HG03469 (cell line): ENCODE results near the gene CFD.
"Not testable (repeated sequence)": the region's sequence is repeated elsewhere in the genome, so short reads cannot be mapped to it uniquely, and the experiment has no call there.

Source experiments
- ATAC-seq: cut with Tn5 transposase; IDR thresholded peaks from one replicate; pipeline ENCODE4 v1.9.1; 2021; ENCODE audit warnings: mild to moderate bottlenecking, moderate library complexity, moderate number of reproducible peaks; ENCODE audit not compliant: unreplicated experiment

The CFD gene

DNA sequence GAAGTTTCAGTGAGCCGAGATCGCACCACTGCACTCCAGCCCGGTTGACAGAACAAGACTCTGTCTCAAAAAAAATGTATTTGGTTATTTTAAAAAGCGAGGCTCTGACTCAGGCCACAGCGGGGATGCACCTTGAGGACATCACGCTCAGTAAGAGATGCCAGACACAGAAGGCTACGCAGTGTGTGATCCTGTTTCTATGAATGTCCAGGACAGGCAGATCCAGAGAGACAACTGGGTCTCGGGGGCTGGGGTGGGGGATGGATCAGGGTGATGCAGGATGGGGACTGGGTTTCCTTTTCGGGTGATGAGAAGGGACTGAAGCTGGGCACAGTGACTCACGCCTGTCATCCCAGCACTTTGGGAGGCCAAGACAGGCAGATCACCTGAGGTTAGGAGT lies 28.1 kb downstream of the CFD start:
- ATAC-seq, result no peak

DNA sequence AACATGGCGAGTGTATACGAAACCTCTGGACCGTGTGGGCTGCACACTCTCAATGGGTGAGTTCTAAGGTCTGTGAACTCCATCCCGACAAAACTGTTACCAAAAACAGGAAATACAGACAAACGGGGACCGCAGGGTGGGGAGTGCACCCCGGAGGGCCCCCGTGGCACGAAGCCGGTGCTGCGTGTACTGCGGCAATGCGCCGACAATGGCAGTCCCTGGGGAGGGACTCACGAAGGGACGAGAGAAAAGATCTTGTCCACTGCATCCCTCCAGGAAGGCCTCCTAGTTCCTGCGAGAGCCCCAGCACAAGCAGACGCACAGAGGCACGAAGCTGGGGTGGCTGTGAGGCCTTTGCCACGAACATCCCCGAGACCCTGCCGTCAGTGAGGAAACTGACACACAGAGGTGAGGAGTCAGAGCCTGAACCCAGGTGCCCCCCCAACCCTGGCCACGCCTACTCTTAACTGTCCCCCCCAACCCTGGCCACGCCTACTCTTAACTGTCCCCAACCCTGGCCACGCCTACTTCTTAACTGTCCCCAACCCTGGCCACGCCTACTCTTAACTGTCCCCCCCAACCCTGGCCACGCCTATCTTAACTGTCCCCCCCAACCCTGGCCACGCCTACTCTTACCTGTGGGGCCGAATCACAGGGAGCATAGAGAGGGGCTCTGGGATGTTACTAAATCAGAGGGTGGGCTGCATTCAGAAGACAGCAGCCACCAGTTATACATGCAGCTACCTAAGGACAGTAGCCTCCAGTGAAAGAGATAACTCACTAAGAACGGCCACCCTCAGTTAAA lies 29.3 kb downstream of the CFD start:
- ATAC-seq, result no peak

DNA sequence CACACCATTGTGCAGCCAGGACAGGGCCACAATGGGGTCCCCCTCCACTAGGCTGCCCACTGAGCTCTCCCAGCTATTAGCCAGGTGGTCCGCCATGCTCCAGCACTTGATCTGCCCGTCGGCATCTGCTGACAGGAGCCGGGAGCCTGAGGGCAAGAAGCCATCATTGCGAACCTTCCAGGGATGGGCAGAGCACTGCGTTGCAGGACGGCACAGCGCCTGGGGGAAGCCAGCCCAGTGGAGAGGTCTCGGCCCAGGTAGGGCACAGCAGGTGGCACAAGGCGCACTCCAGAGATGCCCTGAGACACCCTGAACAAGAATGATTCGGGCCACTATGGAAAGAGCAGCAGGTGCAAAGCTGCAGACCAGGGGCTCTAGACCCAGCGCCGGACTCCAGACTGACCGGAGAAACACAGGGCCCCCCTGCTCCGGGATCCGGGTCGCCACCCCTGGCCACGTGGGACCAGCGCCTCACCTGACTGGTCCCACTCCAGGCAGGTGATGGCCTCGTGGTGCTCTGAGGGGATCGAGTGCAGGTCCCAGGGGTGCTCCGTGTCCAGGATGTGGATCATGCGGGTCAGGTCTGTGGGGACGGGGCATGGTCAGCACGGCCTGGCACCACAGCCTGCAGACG lies 30.3 kb downstream of the CFD start:
- ATAC-seq, result no peak

DNA sequence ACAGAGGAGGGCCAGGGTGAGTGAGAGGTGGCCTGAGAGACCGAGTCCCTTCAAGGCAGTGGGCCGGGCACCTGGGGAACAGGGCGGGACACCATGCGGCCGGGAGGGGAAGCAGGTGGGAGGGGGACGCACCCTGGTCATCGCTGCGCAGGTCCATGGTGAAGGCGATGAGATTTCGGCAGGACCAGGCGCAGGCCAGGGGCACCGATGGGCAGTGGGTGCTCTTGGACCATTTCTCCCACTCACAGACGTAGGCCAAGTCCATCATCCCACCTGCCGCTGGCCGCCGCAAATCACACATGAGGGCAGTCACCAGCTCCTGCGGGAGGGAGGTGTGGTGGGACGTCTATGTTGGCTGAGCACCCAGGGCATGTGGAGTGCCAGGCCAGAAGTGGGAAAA lies 31.4 kb downstream of the CFD start:
- ATAC-seq, result no peak

DNA sequence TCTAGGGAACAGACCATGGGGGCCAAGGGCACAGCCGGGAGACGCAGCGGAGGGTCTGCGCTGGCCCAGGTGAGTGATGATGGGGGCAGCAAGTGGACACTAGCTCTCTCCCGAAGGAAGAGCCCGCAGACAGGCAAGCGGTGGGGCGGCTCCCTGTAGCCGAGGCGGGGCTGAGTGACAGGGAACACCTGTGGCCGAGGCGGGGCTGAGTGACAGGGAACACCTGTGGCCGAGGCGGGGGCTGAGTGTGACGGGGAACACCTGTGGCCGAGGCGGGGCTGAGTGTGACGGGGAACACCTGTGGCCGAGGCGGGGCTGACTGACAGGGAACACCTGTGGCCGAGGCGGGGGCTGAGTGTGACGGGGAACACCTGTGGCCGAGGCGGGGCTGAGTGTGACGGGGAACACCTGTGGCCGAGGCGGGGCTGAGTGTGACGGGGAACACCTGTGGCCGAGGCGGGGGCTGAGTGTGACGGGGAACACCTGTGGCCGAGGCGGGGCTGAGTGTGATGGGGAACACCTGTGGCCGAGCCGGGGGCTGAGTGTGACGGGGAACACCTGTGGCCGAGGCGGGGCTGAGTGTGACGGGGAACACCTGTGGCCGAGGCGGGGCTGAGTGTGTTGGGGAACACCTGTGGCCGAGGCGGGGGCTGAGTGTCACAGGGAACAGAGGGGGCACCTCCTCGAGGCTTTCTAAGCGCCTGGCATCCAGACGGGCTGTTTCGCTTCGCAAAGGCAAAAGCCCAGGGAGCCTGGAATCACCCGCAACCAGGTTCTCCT lies 32.1 kb downstream of the CFD start:
- not testable (repeated sequence) for ATAC-seq

DNA sequence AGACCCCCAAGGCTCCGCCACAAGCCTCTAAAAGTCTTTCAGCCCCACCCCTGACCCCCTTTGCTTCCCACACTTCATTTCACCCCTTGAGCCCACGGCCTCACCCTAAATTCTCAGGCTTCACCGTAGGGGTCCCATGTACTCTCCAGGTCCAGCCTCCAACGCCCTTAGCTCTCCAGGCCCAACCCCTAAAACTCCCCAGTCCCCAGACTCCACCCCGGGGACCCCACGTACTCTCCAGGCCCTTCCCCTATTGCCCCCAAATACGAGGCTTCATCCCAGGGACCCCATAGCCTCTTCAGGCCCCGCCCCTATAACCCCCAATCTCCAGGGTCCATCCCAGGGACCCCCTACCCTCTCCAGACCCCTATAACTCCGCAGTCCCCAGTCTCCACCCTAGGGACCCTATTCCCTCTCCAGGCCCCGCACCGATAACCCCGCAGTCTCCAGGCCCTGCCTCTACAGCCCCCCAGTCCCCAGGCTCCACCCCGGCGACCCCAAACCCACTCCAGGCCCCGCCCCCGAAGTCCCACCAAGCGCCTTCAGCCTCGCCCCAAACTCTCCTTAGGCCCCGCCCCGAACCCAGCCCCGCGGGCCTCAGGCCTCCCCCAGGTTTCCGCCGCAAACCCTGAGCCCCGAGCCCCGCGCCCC lies 32.9 kb downstream of the CFD start:
- no peak for ATAC-seq

DNA sequence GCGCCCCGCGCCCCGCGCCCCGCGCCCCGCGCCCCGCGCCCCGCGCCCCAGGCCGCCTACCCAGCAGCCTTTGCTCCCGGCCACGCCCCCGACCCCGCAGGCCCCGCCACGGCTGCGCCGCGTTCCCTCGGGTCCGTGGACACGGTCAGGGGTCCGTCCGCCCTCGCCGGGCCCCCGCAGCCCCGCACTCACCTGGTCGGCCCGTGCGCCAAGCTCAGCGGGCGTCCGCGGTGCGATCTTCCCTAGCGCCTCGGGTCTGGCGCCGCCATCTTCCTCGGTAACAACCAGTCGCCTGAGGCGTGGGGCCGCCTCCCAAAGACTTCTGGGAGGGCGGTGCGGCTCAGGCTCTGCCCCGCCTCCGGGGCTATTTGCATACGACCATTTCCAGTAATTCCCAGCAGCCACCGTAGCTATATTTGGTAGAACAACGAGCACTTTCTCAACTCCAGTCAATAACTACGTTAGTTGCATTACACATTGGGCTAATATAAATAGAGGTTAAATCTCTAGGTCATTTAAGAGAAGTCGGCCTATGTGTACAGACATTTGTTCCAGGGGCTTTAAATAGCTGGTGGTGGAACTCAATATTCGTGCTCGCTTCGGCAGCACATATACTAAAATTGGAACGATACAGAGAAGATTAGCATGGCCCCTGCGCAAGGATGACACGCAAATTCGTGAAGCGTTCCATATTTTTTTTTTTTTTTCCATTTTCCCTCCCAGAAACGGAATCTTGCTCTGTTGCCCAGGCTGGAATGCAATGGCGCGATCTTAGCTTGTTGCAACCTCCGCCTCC lies 33.6 kb downstream of the CFD start, which contains the start of the genes MED16 and RNU6-9:
TSS of gene MED16 (minus strand) at position 294 of the 796 bp plus-strand sequence. CDS start 2,056 bp downstream, outside the sequence.
TSS of gene RNU6-9 (plus strand) at position 591 of the 796 bp plus-strand sequence.
- peak; percentile 55 for ATAC-seq

DNA sequence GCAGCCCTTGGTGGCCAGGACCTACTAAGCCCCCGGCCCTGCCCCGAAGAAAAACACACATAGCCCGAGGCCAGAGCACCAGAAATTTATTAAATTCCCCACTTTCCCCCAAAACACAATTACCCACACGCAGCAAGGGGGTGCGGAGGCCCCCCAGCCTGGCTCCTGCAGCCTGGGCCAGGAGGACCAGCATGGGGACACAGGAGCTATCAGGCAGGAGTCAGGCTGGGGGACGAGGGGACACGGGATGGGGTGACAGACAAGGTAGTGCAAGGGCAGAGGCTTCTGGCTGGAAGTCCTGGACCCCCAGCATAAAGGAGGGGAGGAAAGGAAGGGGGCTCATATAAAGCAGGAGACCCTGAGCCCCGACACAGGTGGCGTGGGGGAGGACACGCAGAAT lies 37.0 kb downstream of the CFD start:
- no peak for ATAC-seq

DNA sequence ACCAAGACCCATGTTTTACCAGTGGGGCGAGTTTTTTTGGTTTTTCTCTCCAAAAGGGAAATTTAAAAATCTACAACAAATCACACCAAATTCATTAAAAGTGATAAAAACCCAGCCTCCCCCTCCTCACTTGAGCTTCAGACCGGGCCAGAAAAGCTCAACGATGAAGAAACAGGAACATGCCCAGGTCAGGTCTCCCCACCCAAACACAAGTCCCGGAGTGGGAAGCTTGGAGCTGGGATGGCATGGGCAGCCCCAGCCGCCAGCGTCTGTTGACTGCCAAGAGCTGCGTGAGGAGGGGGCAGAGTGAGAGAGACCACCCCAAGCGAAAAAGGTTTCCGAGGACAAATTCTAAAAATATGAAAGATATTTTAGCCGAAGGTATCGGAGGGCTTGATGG lies 37.5 kb downstream of the CFD start:
- no peak for ATAC-seq

DNA sequence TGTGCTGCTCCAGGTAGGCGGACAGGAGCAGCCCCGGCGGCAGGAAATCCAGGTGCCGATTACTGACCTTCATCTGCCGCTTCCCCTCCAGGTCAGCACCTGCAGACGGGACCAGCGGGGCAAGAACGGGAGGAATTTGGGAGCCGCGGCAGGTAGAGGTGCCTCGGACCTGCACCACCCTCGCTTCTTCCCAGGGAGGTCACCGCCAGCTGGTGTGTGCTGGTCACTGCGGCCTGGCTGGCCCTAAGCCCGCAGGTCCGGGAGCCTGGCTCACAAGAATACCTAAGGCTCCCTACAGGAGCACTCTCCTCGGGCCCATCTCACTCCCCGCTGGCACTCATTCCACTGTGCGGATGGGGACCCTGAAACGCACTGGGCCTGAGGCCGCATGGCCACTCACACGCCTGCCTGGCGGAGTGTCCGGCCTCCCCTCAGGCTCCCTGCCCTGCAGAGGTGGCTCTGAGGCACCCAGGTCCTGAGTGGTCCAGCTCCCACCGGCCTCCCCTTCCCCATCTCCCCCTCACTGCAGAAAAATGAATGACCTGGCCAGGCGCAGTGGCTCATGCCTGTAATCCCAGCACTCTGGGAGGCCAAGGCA lies 38.1 kb downstream of the CFD start:
- no peak for ATAC-seq

DNA sequence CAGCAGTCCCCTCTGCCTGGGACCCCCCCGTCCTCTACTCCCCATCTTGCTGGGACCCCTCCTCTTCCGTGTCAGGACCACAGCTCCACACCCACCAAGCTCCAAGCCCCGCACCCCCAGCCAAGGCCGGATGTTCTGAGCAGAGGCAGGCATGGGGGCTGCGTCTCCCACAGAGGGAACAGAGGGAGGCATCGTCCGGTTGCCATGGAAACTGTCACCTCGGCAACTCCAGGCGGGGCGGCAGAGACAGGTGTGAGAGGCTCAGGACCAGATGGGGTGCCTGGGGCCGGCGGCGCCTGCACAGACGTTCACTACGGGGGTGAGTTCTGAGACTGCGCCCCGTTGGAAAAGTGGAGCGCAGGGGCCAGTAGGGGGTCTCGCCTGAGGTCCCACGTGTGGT lies 39.2 kb downstream of the CFD start:
- no peak for ATAC-seq

DNA sequence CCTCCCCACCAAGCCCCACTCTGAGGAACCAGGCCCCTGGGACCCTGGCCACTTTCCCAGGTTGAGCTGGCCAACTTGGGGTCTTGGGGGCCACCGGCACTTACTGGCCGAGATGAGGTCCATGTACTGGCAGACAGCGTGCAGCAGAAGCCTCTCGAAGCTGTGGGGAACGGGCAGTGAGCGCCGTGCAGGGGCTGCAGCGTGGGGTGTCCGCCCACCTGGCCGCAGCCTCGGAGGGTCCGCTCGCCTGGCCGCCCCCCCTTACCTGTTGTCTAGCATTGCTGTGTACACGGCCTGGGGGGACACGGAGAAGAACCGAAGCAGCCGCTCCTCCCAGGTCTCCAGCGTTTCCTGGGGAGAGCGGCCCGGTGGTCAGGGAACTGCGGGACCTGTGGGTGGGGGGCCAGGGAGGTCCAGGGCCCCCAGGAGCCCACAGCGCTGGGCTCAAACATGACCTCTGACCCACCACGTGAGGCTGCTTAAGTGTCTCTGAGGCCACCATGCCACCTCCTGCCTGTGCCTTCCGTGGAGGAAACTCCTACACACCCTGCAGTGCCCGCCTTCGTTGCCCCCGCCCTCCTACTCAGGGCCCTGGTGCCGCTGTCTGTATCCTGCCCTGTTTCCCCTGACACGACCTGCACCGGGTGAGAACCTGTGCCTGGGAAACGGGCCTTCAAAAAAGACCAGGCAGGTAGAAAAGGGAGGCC lies 40.0 kb downstream of the CFD start:
- no peak for ATAC-seq

DNA sequence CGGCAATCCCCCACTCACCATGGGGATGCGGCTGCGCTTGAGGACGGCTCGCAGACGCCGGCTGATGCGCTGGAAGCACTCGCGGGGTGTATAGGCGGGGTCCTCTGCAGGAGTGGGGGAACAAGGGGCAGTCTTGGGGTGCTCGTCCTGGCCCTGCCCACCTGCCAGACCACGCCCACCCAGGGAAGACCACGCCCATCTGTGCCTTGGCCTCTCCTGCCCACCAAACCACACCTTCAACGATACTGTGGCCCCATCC lies 40.5 kb downstream of the CFD start:
- no peak for ATAC-seq

DNA sequence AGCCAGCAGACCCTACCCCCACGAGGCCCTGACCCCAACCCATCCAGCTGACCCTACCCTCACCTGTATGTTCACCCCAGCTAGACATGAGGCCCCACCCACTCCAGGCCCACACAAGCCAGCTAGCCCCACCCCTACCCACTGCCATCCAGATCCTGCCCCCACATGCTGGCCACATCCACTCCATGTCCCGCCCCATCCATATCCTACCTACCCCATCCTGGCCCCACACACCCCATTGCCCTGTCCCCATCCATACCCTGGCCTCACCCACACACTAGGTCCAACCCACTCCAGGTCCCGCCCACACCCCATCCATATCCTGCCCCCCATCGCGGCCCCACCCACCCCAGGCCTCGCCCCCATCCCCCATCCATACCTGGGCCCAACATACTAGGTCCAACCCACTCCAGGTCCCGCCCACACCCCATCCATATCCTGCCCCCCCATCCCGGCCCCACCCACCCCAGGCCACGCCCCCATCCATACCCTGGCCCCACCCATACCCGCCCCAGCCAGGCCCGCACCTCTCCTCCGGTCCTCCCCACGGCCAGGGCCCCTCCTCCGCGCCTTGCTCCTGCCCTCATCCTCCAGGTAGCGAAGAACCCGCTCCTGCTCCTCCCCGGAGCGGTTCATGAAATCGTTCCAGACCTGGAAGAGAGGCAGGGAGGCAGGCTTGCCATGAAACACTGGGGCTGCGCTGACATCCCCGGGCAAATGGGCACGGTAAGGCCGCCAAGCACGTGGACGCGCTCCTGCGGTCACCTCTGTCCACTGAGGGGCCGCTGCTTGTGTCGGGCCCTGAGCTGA lies 41.0 kb downstream of the CFD start:
- no peak for ATAC-seq

DNA sequence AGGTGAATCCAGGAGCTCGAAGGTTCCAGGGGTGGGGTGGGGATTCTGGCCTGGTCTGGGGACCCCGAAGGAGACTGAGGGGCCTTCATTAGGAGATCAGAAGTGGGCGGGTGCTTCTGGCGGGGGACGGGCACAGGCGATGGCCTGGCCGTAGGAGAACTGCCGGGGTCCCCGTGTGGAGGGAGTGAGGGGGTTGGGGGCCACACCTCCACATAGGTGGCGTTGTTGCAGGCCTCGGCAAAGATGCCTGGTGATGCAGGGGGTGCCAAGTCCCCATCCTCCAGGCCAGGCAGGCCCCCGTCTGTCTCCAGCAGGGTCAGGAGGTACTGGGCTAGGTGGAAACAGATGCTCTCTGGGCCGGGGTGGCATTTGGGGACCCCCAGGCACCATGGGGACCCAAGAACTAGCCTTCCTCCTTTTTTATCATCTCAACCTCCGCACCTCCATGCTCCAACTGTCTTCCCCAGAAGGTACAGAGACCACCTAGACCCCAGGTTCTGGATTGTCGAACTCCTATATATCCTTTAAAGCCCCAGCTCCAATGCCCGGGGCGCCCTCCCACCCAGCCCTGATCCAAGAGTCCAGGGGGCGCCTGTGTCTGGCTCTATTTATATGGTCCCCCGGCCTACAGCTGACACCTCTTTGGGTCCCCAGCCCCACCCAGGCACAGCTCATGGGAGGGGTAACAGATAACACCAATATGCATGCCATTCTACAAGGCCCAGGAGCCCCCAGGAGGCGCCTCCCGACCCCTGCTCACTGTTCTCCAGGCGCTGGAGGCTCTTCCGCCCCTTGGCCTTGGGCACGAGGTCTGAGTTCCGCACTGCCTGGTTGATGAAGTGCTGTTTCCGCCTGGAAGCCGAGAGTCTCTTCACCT lies 42.0 kb downstream of the CFD start:
- ATAC-seq, result no peak

DNA sequence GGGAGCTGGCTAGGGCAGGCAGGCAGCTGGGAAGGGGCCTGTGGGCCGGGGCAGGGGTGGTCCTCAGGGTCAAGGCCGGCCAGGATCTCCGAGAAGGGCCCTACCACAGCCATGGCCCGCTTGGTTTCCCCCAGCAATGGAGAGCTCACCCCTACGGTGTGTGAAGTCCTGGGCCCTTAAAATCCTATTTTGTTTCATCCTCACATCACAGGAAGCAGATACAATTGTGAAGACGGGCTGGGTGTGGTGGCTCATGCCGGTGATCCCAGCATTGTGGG lies 42.6 kb downstream of the CFD start:
- ATAC-seq, result no peak

DNA sequence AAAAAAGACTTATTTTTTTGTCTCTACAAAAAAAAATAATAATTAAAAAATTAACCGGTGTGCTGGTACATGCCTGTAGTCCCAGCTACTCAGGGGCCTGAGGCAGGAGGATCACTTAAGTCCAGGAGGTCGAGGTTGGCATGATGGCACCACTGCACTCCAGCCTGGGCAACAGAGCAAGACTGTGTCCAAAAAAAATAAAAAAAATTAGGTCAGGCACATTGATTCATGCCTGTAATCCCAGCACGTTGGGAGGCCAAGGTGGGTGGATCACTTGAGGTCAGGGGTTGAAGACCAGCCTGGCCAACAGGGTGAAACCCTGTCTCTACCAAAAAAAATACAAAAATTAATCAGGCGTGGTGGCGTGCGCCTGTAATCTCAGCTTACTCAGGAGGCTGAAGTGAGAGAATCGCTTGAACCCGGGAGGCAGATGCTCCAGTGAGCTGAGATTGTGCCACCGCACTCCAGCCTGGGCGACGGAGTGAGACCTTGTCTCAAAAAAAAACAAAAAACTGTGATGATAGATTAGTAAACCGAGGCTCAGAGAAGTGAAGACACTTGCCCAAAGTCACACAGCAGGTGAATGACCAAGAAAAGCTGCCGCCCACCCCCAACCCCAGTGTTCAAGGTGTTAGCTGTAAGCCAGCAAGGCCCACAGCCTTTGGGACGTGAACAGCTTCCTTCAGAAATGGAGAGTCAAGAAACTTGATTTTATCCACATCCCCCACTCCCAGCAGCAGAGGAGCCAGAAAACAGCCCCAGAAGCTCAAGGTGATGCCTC lies 43.2 kb downstream of the CFD start:
- no peak for ATAC-seq
